Neural progenitor cell (in vitro differentiated cells): ENCODE data around the gene GSTK1. TPM values are rescaled to one million over a fixed set of nuclear protein-coding genes. Genes with fewer than 3 reads are reported as not detected.

Source experiments
- DNase-seq: peaks from one replicate; pipeline ENCODE4 v3.0.0-alpha.2; 2016; ENCODE audit warnings: low spot score
- H2AFZ ChIP-seq: fragments of 200-600 bp; sonication (generic); replicated peaks from 2 replicates; pipeline ENCODE4 v1.6.1; 2016; ENCODE audit warnings: antibody characterized with exemption
- H3F3A ChIP-seq: fragments of 200-600 bp; sonication (generic); 2 replicates; pipeline ENCODE4 v1.6.1; 2016; ENCODE audit warnings: antibody characterized with exemption, low read depth
- H3K27ac ChIP-seq: fragments of 200-600 bp; sonication (generic); 2 replicates; pipeline ENCODE4 v1.5.1; 2016; ENCODE audit warnings: mild to moderate bottlenecking
- H3K27me3 ChIP-seq: fragments of 200-600 bp; sonication (generic); 2 replicates; pipeline ENCODE4 v1.6.1; 2016; ENCODE audit warnings: mild to moderate bottlenecking, moderate library complexity
- H3K36me3 ChIP-seq: fragments of 200-600 bp; sonication (generic); 2 replicates; pipeline ENCODE4 v1.5.1; 2016
- H3K4me1 ChIP-seq: fragments of 200-600 bp; sonication (generic); 2 replicates; pipeline ENCODE4 v1.6.1; 2016; ENCODE audit warnings: mixed run types
- H3K4me2 ChIP-seq: fragments of 200-600 bp; sonication (generic); 2 replicates; pipeline ENCODE4 v1.6.1; 2016
- H3K4me3 ChIP-seq: fragments of 200-600 bp; sonication (generic); 2 replicates; pipeline ENCODE4 v1.5.1; 2016
- H3K79me2 ChIP-seq: fragments of 200-600 bp; sonication (generic); 2 replicates; pipeline ENCODE4 v1.6.1; 2016; ENCODE audit warnings: low read depth
- H3K9ac ChIP-seq: fragments of 200-600 bp; sonication (generic); 2 replicates; pipeline ENCODE4 v1.6.1; 2016
- H3K9me3 ChIP-seq: fragments of 200-600 bp; sonication (generic); 2 replicates; pipeline ENCODE4 v1.5.1; 2016; ENCODE audit warnings: low read depth
- H4K20me1 ChIP-seq: fragments of 200-600 bp; sonication (generic); 2 replicates; pipeline ENCODE4 v1.6.1; 2016; ENCODE audit warnings: low read depth
- H3K27ac Mint-ChIP-seq: 3 replicates; pipeline ENCODE4 v1.8.0; 2021; ENCODE audit warnings: mixed read lengths
- H3K27me3 Mint-ChIP-seq: 2 replicates; pipeline ENCODE4 v1.8.0; 2022; ENCODE audit warnings: low read depth, mild to moderate bottlenecking, inconsistent platforms, moderate library complexity, mixed read lengths; ENCODE audit not compliant: insufficient read depth
- H3K36me3 Mint-ChIP-seq: 3 replicates; pipeline ENCODE4 v1.8.0; 2021; ENCODE audit warnings: mixed read lengths
- H3K4me1 Mint-ChIP-seq: 3 replicates; pipeline ENCODE4 v1.8.0; 2021; ENCODE audit warnings: mixed read lengths
- H3K4me3 Mint-ChIP-seq: 3 replicates; pipeline ENCODE4 v1.8.0; 2021; ENCODE audit warnings: mild to moderate bottlenecking, moderate library complexity, mixed read lengths
- H3K9me3 Mint-ChIP-seq: 3 replicates; pipeline ENCODE4 v1.8.0; 2020; ENCODE audit warnings: mixed read lengths
- CTCF ChIP-seq: fragments of 200-600 bp; sonication (generic); IDR thresholded peaks from 2 replicates; pipeline ENCODE4 v1.5.1; 2017; ENCODE audit warnings: antibody characterized with exemption, mild to moderate bottlenecking
- EZH2 ChIP-seq: fragments of 200-600 bp; sonication (generic); IDR thresholded peaks from 2 replicates; pipeline ENCODE4 v1.6.1; 2017; ENCODE audit warnings: antibody characterized with exemption, mild to moderate bottlenecking, moderate library complexity
- EZH2phosphoT487 ChIP-seq: fragments of 200-600 bp; sonication (generic); IDR thresholded peaks from 2 replicates; pipeline ENCODE4 v1.6.1; 2017; ENCODE audit warnings: antibody characterized with exemption
- total RNA-seq: library from RNA; depleted of rRNA; stranded (reverse); fragments of >200 nt; gene quantifications from 2 replicates; pipeline ENCODE4 v1.2.3, GENCODE V29; 2015; ENCODE audit warnings: low replicate concordance

GSTK1 gene
- total RNA-seq, 1 donor from 2014 or later = 45.3 TPM

GRCh38 chr7:143237366-143237765 is 25.9 kb upstream of the GSTK1 start:
- Histone ChIP-seq H3F3A (no peaks in the 10 kb centered on the region), H3K27me3 (peaks cover 30% of the 10 kb centered on the region), H3K4me2 (no peak overlapping the region), H3K36me3 (no peaks in the 10 kb centered on the region), H3K79me2 (no peaks in the 10 kb centered on the region), H3K4me3 (no peak overlapping the region), H3K27ac (no peak overlapping the region), H2AFZ (no peak overlapping the region), H3K9me3 (peaks cover 10% of the 10 kb centered on the region), H3K9ac (no peak overlapping the region), H4K20me1 (no peaks in the 10 kb centered on the region), H3K4me1 (no peaks in the 10 kb centered on the region)
- DNase-seq = no peak
- TF ChIP-seq EZH2phosphoT487 (no peak), EZH2 (no peak), CTCF (no peak)
- peaks cover 11% of the 10 kb centered on the region for H3K9me3 Mint-ChIP-seq
- no peaks in the 10 kb centered on the region for H3K27me3 Mint-ChIP-seq
- H3K4me3 Mint-ChIP-seq = no peak overlapping the region
- H3K4me1 Mint-ChIP-seq = peaks cover 5% of the 10 kb centered on the region
- H3K36me3 Mint-ChIP-seq = no peaks in the 10 kb centered on the region
- no peak overlapping the region for H3K27ac Mint-ChIP-seq

- peaks cover 10% of the 10 kb centered on the region for H3K9me3 ChIP-seq
- TF ChIP-seq EZH2 (no peak), CTCF (no peak), EZH2phosphoT487 (no peak)
- no peaks in the 10 kb centered on the region for H3K4me1 ChIP-seq
- no peak for DNase-seq
- no peaks in the 10 kb centered on the region for H3F3A ChIP-seq
- no peak overlapping the region for H3K4me3 ChIP-seq
- no peak overlapping the region for H3K27ac ChIP-seq
- H3K36me3 ChIP-seq = no peaks in the 10 kb centered on the region
- peaks cover 11% of the 10 kb centered on the region for H3K9me3 Mint-ChIP-seq
- no peaks in the 10 kb centered on the region for H3K79me2 ChIP-seq
- H3K27me3 Mint-ChIP-seq = no peaks in the 10 kb centered on the region
- no peak overlapping the region for H3K4me2 ChIP-seq
- no peak overlapping the region for H3K27ac Mint-ChIP-seq
- peaks cover 9% of the 10 kb centered on the region for H3K4me1 Mint-ChIP-seq
- no peaks in the 10 kb centered on the region for H3K36me3 Mint-ChIP-seq
- peaks cover 20% of the 10 kb centered on the region for H3K27me3 ChIP-seq
- H3K9ac ChIP-seq = no peak overlapping the region
- H3K4me3 Mint-ChIP-seq = no peak overlapping the region
- H2AFZ ChIP-seq = no peak overlapping the region
- no peaks in the 10 kb centered on the region for H4K20me1 ChIP-seq
Measured at GRCh38 chr7:143238289-143238980, 24.8 kb upstream of the GSTK1 start.

GRCh38 chr7:143239813-143240212 is 23.4 kb upstream of the GSTK1 start:
- H3K36me3 ChIP-seq = no peaks in the 10 kb centered on the region
- TF ChIP-seq CTCF (no peak), EZH2phosphoT487 (no peak), EZH2 (no peak)
- no peaks in the 10 kb centered on the region for H3K79me2 ChIP-seq
- H3K9me3 ChIP-seq = peaks cover 10% of the 10 kb centered on the region
- no peaks in the 10 kb centered on the region for H3K4me1 ChIP-seq
- no peak overlapping the region for H3K4me2 ChIP-seq
- no peaks in the 10 kb centered on the region for H3K36me3 Mint-ChIP-seq
- no peak overlapping the region for H3K27ac Mint-ChIP-seq
- H3K4me1 Mint-ChIP-seq = peaks cover 16% of the 10 kb centered on the region
- peaks cover 11% of the 10 kb centered on the region for H3K9me3 Mint-ChIP-seq
- H4K20me1 ChIP-seq = no peaks in the 10 kb centered on the region
- no peak overlapping the region for H3K4me3 ChIP-seq
- H3K27me3 Mint-ChIP-seq = no peaks in the 10 kb centered on the region
- no peak overlapping the region for H3K27ac ChIP-seq
- H3K4me3 Mint-ChIP-seq = no peak overlapping the region
- DNase-seq = no peak
- H2AFZ ChIP-seq = no peak overlapping the region
- H3K27me3 ChIP-seq = peaks cover 27% of the 10 kb centered on the region
- no peak overlapping the region for H3K9ac ChIP-seq
- H3F3A ChIP-seq = no peaks in the 10 kb centered on the region
